HG03354 (cell line): ENCODE measurements around the gene PHACTR2.
"Not testable (repeated sequence)": the region's sequence is repeated elsewhere in the genome, so short reads cannot be mapped to it uniquely, and the experiment has no call there.

Experiments used
- ATAC-seq: cut with Tn5 transposase; IDR thresholded peaks from one replicate; pipeline ENCODE4 v1.9.1; 2021; ENCODE audit warnings: mild to moderate bottlenecking; ENCODE audit not compliant: unreplicated experiment, poor library complexity, severe bottlenecking

The PHACTR2 gene

GRCh38 chr6:143839196-143839595 lies 161.4 kb downstream of the PHACTR2 start:
- no peak for ATAC-seq

GRCh38 chr6:143840595-143841265 lies 163.0 kb downstream of the PHACTR2 start:
- no peak for ATAC-seq

- no peak for ATAC-seq
Measured at GRCh38 chr6:143842461-143842901, 164.7 kb downstream of the PHACTR2 start.

GRCh38 chr6:143842902-143843676 lies 165.3 kb downstream of the PHACTR2 start, which contains the start of gene LTV1:
TSS of gene LTV1 (plus strand) at chr6:143843338. CDS start at chr6:143843478, 140 bp downstream.
- ATAC-seq: peak; percentile 100

- ATAC-seq: peak; percentile 33
Measured at GRCh38 chr6:143843677-143843999, 165.9 kb downstream of the PHACTR2 start.

- no peak for ATAC-seq
Measured at GRCh38 chr6:143844006-143844405, 166.2 kb downstream of the PHACTR2 start.

- no peak for ATAC-seq
Measured at GRCh38 chr6:143845033-143845432, 167.3 kb downstream of the PHACTR2 start.

GRCh38 chr6:143851706-143852105 lies 173.9 kb downstream of the PHACTR2 start:
- not testable (repeated sequence) for ATAC-seq

GRCh38 chr6:143855057-143855456 lies 177.3 kb downstream of the PHACTR2 start:
- ATAC-seq: not testable (repeated sequence)

- not testable (repeated sequence) for ATAC-seq
Measured at GRCh38 chr6:143856762-143857161, 179.0 kb downstream of the PHACTR2 start.

- no peak for ATAC-seq
Measured at GRCh38 chr6:143857651-143858050, 179.9 kb downstream of the PHACTR2 start.

- ATAC-seq: no peak
Measured at GRCh38 chr6:143859891-143860660, 182.3 kb downstream of the PHACTR2 start.

GRCh38 chr6:143863771-143864170 lies 186.0 kb downstream of the PHACTR2 start:
- no peak for ATAC-seq

- ATAC-seq: no peak
Measured at GRCh38 chr6:143864234-143864633, 186.5 kb downstream of the PHACTR2 start, which contains the start of gene ZC2HC1B. TSS of gene ZC2HC1B (plus strand) at chr6:143864474. CDS start at chr6:143864540, 66 bp downstream.

GRCh38 chr6:143867236-143867635 lies 189.5 kb downstream of the PHACTR2 start:
- no peak for ATAC-seq

- not testable (repeated sequence) for ATAC-seq
Measured at GRCh38 chr6:143868808-143869207, 191.0 kb downstream of the PHACTR2 start.

GRCh38 chr6:143871202-143871730 lies 193.5 kb downstream of the PHACTR2 start:
- ATAC-seq: not testable (repeated sequence)

GRCh38 chr6:143872201-143872600 lies 194.4 kb downstream of the PHACTR2 start:
- peak; percentile 98 for ATAC-seq

GRCh38 chr6:143873600-143873999 lies 195.8 kb downstream of the PHACTR2 start:
- not testable (repeated sequence) for ATAC-seq

GRCh38 chr6:143874503-143874902 lies 196.7 kb downstream of the PHACTR2 start:
- ATAC-seq: not testable (repeated sequence)
